MM.1S (cell line): ENCODE results near the gene SLC2A4RG.

Source experiments
- CTCF ChIP-seq: fragments of 300-600 bp; sonication (generic); IDR thresholded peaks from 2 replicates; pipeline ENCODE4 v1.5.1; 2016; ENCODE audit warnings: antibody characterized with exemption, low read length, mixed read lengths
- EZH2 ChIP-seq: fragments of 300-600 bp; sonication (generic); optimal IDR thresholded peaks from 2 replicates; pipeline ENCODE3; 2017; ENCODE audit warnings: low read depth, mild to moderate bottlenecking, antibody characterized with exemption, low read length, mixed read lengths
- EZH2phosphoT487 ChIP-seq: fragments of 300-600 bp; sonication (generic); IDR thresholded peaks from 2 replicates; pipeline ENCODE4 v1.6.1; 2018; ENCODE audit warnings: antibody characterized with exemption, low read length

- no peak for TF ChIP-seq CTCF
- TF ChIP-seq EZH2, result no peak
- no peak for TF ChIP-seq EZH2phosphoT487
Measured at GRCh38 chr20:63774306-63774705, 34.7 kb downstream of the SLC2A4RG start.
